ENCODE data around the gene TMEM190. TPM values are rescaled to one million over a fixed set of nuclear protein-coding genes. Genes with fewer than 3 reads are reported as not detected.
"Not testable (repeated sequence)": the region's sequence is repeated elsewhere in the genome, so short reads cannot be mapped to it uniquely, and the experiment has no call there.

The TMEM190 gene
- polyA plus RNA-seq (ENCODE audit: insufficient read length in 4 of 4): under 1 TPM in 2 of 4 donors, not detected in 2; 0.72 to 0.76 TPM

GRCh38 chr19:55376241-55376933 is at the start of gene TMEM190:
Gene TMEM190 (plus strand): TSS chr19:55376826. CDS start chr19:55376854, 28 bp downstream.
- no peak for DNase-seq (ENCODE audit: low read depth in 4 of 4, low spot score in 3 of 4)

DNA sequence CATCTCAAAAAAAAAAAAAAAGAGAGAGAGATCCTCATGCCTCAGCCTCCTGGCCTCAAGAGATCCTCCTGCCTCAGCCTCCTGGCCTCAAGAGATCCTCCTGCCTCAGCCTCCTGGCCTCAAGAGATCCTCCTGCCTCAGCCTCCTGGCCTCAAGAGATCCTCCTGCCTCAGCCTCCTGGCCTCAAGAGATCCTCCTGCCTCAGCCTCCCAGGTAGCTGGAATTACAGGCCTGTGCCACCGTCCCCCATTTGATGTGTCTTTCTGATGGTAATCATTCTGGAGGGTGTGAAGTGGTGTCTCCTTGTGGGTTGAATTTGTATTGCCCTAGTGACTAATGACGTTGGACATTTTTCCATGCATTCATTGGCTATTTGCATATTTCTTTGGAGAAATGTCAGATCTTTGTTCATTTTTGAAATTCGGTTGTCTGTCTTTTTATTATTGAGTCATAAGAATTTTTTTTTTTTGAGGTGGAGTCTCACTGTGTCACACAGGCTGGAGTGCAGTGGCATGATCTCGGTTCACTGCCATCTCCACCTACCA is 47.8 kb upstream of the TMEM190 start:
- not testable (repeated sequence) for DNase-seq (ENCODE audit: low read depth in 4 of 4, low spot score in 3 of 4)

- DNase-seq (ENCODE audit: low read depth in 4 of 4, low spot score in 3 of 4): not testable (repeated sequence)
Measured at GRCh38 chr19:55329791-55330190, 46.8 kb upstream of the TMEM190 start.

DNA sequence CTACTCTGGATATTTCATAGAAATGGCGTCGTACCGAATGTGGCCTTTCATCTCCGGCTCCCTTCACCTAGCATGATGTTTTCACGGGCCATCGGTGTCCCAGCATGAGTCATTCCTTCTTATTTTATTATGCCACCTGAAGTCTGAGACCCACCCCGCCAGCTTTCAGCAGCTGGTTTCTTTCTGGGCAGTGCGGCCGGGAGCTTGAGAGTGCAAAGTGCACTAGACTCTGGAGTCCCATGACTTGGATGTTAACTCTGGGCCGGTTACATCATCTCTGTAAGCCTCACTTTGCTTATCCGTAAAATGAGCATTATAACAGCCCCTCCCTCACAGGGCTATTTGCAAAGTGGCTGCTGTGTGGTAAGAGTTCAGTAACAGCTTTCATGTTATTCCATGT is 42.8 kb upstream of the TMEM190 start:
- DNase-seq (ENCODE audit: low read depth in 4 of 4, low spot score in 3 of 4): no peak

DNA sequence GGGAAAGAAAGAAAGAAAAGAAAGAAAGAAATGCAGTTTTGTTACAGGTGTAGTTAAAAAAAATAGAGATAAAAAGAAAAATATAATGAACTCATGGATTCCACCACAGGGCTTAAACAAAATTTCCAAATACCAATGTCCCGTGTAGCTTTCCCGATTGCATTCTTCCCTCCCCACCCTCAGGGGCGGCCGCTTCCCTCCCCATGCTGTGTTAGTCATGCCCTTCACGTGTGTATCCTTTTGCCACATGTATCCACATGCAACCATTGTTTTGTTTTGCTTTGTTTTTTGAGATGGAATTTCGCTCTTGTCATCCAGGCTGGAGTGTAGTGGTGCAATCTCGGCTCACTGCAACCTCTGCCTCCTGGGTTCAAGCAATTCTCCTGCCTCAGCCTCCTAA is 40.5 kb upstream of the TMEM190 start:
- no peak for DNase-seq (ENCODE audit: low read depth in 4 of 4, low spot score in 3 of 4)

DNA sequence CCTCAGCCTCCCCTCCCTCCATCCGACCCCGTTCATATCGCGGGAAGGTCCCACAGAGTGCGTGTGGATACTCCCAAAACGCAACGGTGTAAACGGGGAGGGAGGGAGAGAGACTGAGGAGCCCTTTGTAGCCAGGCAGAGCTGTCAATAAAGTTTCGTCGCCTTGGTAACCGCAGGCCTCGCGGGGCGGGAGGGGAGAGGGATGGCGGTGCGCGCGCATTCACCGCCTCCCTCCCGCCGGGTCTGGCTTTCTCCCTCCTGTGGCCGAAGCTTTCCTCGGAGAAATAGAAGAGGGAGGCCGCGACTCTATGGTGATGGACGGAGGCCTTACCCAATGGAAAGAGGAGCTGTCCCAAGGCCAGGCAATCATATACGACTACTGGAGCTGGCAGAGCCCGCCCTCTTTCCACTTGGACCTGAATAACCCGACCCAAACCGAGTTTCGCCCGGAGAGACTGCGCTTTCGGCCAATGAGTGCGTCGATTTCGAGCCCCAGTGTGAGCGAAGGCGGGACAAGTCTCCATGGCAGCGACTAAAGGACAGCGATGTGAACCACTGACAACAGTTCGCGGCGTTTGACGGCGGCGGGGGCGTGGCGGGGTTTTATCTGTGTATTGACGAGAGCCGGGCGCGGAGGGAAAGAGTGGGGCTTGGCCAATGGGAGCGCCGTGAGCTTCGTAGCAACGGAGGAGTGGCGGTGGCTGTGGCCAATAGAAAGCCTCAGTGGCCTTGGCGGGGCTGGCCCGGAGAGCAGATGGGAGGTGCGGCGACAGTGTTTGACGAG is 37.3 kb upstream of the TMEM190 start, which contains the start of gene KMT5C:
TSS of gene KMT5C (plus strand) at position 772 of the 784 bp plus-strand sequence. CDS start 2,061 bp downstream, outside the sequence.
- peak; percentile 100 for DNase-seq (ENCODE audit: low read depth in 4 of 4, low spot score in 3 of 4)

GRCh38 chr19:55339889-55340783 is 36.5 kb upstream of the TMEM190 start:
- DNase-seq (ENCODE audit: low read depth in 4 of 4, low spot score in 3 of 4): no peak

DNA sequence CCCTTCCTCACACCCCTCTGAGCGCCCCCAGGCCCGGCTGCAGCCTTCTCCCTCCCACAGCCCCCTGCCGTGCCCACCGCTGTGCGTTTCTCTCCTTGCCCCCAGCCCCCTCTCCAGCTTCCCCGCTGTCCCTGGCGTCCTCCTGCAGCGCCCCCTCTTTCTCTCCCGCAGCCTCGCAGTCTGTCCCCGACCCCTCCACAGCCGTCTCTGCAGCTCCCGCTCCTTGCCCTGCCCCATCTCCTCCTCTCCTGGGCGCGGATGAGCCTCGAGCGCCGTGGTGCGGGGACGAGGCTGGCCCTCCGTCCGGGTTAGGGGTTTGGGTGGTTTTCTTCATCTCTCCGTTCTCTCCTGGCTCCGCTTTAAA is 35.9 kb upstream of the TMEM190 start:
- DNase-seq (ENCODE audit: low read depth in 4 of 4, low spot score in 3 of 4): no peak

GRCh38 chr19:55341171-55341588 is 35.4 kb upstream of the TMEM190 start:
- no peak for DNase-seq (ENCODE audit: low read depth in 4 of 4, low spot score in 3 of 4)

DNA sequence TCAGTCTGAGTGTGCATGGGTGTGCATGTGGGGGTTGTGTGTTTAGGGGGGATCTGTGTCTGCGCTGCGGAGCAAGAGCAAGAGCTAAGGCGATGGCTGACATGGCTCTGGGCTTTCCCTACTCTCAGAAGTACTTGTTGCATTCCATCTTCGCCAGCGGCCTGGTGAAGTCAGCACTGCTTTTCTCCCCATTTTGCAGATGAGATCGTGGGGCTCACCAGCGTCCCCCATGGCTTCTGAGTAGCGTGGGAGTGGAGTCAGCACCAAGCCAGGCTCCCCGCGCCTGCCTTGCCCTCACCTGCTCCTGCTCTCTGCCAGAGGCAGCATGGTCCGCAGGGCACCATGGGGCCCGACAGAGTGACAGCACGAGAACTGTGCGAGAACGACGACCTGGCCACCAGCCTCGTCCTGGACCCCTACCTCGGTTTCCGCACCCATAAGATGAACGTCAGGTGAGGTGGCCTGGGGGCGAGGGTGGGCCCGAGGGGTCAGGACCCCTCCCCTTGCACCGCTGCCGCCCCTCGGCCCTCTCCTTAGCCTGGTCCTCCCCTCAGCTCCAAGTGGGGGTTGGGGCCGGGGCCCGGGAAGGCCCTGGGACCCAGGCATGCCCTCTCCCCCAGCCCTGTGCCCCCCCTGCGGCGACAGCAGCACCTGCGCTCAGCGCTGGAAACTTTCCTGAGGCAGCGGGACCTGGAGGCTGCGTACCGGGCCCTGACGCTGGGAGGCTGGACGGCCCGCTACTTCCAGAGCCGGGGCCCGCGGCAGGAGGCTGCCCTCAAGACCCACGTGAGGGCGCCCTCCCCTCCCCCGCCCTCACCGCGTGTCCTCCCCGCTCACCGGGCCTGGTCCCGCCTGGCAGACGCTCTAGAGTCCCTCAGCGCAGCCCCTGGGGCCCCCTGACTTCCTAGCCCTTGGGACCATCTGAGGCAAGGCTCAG is 34.8 kb upstream of the TMEM190 start:
- DNase-seq (ENCODE audit: low read depth in 4 of 4, low spot score in 3 of 4): no peak

- DNase-seq (ENCODE audit: low read depth in 4 of 4, low spot score in 3 of 4): no peak
Measured at GRCh38 chr19:55344444-55344843, 32.2 kb upstream of the TMEM190 start.

- no peak for DNase-seq (ENCODE audit: low read depth in 4 of 4, low spot score in 3 of 4)
Measured at GRCh38 chr19:55345101-55345817, 31.4 kb upstream of the TMEM190 start.

GRCh38 chr19:55345818-55346724 is 30.6 kb upstream of the TMEM190 start:
- DNase-seq (ENCODE audit: low read depth in 4 of 4, low spot score in 3 of 4): no peak

GRCh38 chr19:55346725-55347441 is 29.7 kb upstream of the TMEM190 start:
- DNase-seq (ENCODE audit: low read depth in 4 of 4, low spot score in 3 of 4): no peak

GRCh38 chr19:55347442-55348009 is 29.1 kb upstream of the TMEM190 start:
- no peak for DNase-seq (ENCODE audit: low read depth in 4 of 4, low spot score in 3 of 4)

DNA sequence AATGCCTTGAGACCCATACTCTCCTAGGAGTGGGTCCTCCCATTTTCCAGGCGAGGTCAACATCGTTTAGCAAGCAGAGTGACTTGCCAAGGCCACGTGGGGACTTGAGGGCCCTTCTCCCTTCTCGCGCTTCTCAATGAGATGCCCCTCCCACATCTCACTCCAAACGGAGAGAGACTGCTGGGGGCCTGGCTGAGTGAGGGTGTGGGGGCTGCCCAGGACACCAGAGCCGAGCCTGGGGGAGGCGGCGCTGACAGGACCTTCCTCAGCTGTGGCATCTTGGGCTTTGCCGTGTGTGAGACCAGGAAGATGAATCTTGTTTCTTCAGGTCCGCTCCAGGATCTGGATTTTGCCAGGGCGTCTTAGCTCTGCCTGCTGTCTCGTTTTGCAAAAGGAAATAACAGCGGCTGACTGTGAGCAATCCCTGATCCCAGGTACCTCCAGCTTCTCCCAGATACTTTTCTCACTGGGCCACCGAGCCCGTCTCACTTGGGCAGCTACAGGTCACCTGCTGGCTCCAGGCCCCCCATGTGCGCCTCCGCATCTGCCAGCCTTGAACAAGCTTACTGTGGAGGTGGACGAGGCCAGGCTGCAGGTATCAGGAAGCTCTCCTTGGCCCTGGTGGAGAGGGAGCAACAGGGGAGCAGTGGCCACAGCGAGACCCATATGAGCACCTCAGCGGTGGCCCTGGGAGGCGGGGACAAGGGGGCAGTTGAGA is 28.1 kb upstream of the TMEM190 start:
- no peak for DNase-seq (ENCODE audit: low read depth in 4 of 4, low spot score in 3 of 4)
